H1 (cell line): ENCODE measurements around the gene DPEP2NB. TPM values are rescaled to one million over a fixed set of nuclear protein-coding genes. Genes with fewer than 3 reads are reported as not detected.

Experiments
- CTCF ChIA-PET: fragments of 300-600 bp; sonication (Branson Sonifier 250); formaldehyde crosslinking; loops from one replicate; lab custom pipeline; 2021; ENCODE audit not compliant: partially characterized antibody; lab: Charles Lee
- POLR2A ChIA-PET: fragments of 300-600 bp; sonication (Branson Sonifier 250); formaldehyde crosslinking; loops from one replicate; lab custom pipeline; 2021; ENCODE audit warnings: inconsistent platforms; ENCODE audit not compliant: partially characterized antibody; lab: Charles Lee
- DNase-seq, 2 experiments: peaks; one replicate each; pipeline versions ENCODE4 v3.0.0 to v3.0.0-alpha.2; 2010 to 2022; ENCODE audit warnings: low spot score in 2 of 2, low read depth in 1 of 2, mixed read lengths in 1 of 2
- FAIRE-seq: peaks from 2 replicates; lab custom pipeline; 2011; peaks lifted over from hg19 to GRCh38; lab: Jason Lieb, UNC
- H2AFZ ChIP-seq: 2 replicates; pipeline ENCODE4 v1.8.1; 2012; ENCODE audit warnings: low read length, inconsistent platforms
- H2AK5ac ChIP-seq: 2 replicates; pipeline ENCODE4 v1.6.1; 2013; ENCODE audit warnings: low read depth, low read length
- H2BK120ac ChIP-seq: replicated peaks from 2 replicates; pipeline ENCODE3; 2013; ENCODE audit warnings: low read depth, low read length, inconsistent platforms
- H2BK12ac ChIP-seq: 2 replicates; pipeline ENCODE4 v1.6.1; 2013; ENCODE audit warnings: low read depth, low read length
- H2BK15ac ChIP-seq: 2 replicates; pipeline ENCODE4 v1.6.1; 2013; ENCODE audit warnings: low read length
- H2BK20ac ChIP-seq: 2 replicates; pipeline ENCODE4 v1.6.1; 2013; ENCODE audit warnings: low read length
- H2BK5ac ChIP-seq: 2 replicates; pipeline ENCODE4 v1.6.1; 2013; ENCODE audit warnings: low read depth, low read length
- H3K14ac ChIP-seq: 2 replicates; pipeline ENCODE4 v1.6.1; 2013; ENCODE audit warnings: inconsistent platforms; ENCODE audit not compliant: insufficient read length
- H3K18ac ChIP-seq: 2 replicates; pipeline ENCODE4 v1.6.1; 2013; ENCODE audit warnings: low read length; ENCODE audit errors: extremely low read depth
- H3K23ac ChIP-seq: 2 replicates; pipeline ENCODE4 v1.6.1; 2013; ENCODE audit warnings: inconsistent platforms; ENCODE audit not compliant: insufficient read length
- H3K23me2 ChIP-seq: 2 replicates; pipeline ENCODE4 v1.6.1; 2013; ENCODE audit warnings: low read depth, low read length
- H3K27ac ChIP-seq: 2 replicates; pipeline ENCODE4 v1.6.1; 2011; ENCODE audit warnings: low read depth, low read length, inconsistent platforms
- H3K27me3 ChIP-seq, 4 experiments: replicated peaks in 1 of 4; 1 replicate in 1 of 4; 2 replicates in 3 of 4; pipeline versions ENCODE4 v1.6.1 to v1.8.1; 2011 to 2013; ENCODE audit warnings: low read length in 3 of 4, mild to moderate bottlenecking in 3 of 4, inconsistent platforms in 2 of 4, mixed read lengths in 2 of 4, moderate library complexity in 1 of 4; ENCODE audit not compliant: control insufficient read depth in 3 of 4, insufficient read depth in 3 of 4; ENCODE audit errors: extremely low read depth in 1 of 4
- H3K36me3 ChIP-seq, 4 experiments: 2 replicates each; pipeline versions ENCODE4 v1.6.1 to v1.8.1; 2011 to 2013; ENCODE audit warnings: mild to moderate bottlenecking in 4 of 4, low read length in 3 of 4, moderate library complexity in 2 of 4, control low read depth in 1 of 4, inconsistent platforms in 1 of 4; ENCODE audit not compliant: insufficient read depth in 4 of 4, control insufficient read depth in 2 of 4
- H3K4ac ChIP-seq: replicated peaks from 2 replicates; pipeline ENCODE3; 2013; ENCODE audit warnings: low read length, low read depth, mixed read lengths, inconsistent platforms; ENCODE audit not compliant: insufficient read length
- H3K4me1 ChIP-seq, 4 experiments: replicated peaks in 1 of 4; 1 replicate in 1 of 4; 2 replicates in 3 of 4; pipeline versions ENCODE4 v1.6.1 to v1.8.1; 2011 to 2013; ENCODE audit warnings: low read length in 3 of 4, inconsistent platforms in 2 of 4, mixed read lengths in 1 of 4; ENCODE audit not compliant: insufficient read depth in 4 of 4, control insufficient read depth in 3 of 4
- H3K4me2 ChIP-seq, 2 experiments: 2 replicates each; pipeline versions ENCODE4 v1.6.1 to v1.8.1; 2011 to 2013; ENCODE audit warnings: low read depth in 2 of 2, low read length in 2 of 2, control low read depth in 1 of 2, inconsistent platforms in 1 of 2, mild to moderate bottlenecking in 1 of 2; ENCODE audit not compliant: insufficient read depth in 1 of 2
- H3K4me3 ChIP-seq, 4 experiments: fragments of 200-600, 300-600 bp in 1 of 4; sonication (generic), shearing (Covaris generic), sonication (Bioruptor Twin) in 1 of 4; 2 replicates each; pipeline versions ENCODE4 v1.5.1 to v1.8.1; 2011 to 2016; ENCODE audit warnings: low read length in 4 of 4, low read depth in 3 of 4, control low read depth in 2 of 4, inconsistent platforms in 2 of 4, mild to moderate bottlenecking in 2 of 4, mixed read lengths in 1 of 4, moderate library complexity in 1 of 4; ENCODE audit not compliant: insufficient read depth in 2 of 4; ENCODE audit errors: extremely low read depth in 1 of 4
- H3K56ac ChIP-seq: replicated peaks from 2 replicates; pipeline ENCODE3; 2013; ENCODE audit warnings: low read depth, mild to moderate bottlenecking, mixed read lengths, low read length, inconsistent platforms; ENCODE audit not compliant: insufficient read length
- H3K79me1 ChIP-seq: 2 replicates; pipeline ENCODE4 v1.6.1; 2013; ENCODE audit warnings: low read depth, low read length, control low read depth
- H3K79me2 ChIP-seq, 2 experiments: 2 replicates each; pipeline versions ENCODE4 v1.6.1 to v1.8.1; 2012 to 2013; ENCODE audit warnings: low read length in 2 of 2, mild to moderate bottlenecking in 2 of 2, inconsistent platforms in 1 of 2; ENCODE audit not compliant: insufficient read depth in 2 of 2, control insufficient read depth in 1 of 2
- H3K9ac ChIP-seq, 4 experiments: replicated peaks in 1 of 4; 1 replicate in 1 of 4; 2 replicates in 3 of 4; pipeline versions ENCODE4 v1.6.1 to v1.8.1; 2011 to 2013; ENCODE audit warnings: low read depth in 3 of 4, low read length in 3 of 4, control low read depth in 2 of 4, mild to moderate bottlenecking in 2 of 4, moderate library complexity in 2 of 4, inconsistent platforms in 1 of 4; ENCODE audit errors: extremely low read depth in 1 of 4
- H3K9me3 ChIP-seq, 2 experiments: 2 replicates each; pipeline versions ENCODE4 v1.6.1 to v1.8.1; 2012 to 2013; ENCODE audit warnings: mild to moderate bottlenecking in 2 of 2, moderate library complexity in 2 of 2, control low read depth in 1 of 2, inconsistent platforms in 1 of 2, low read depth in 1 of 2, low read length in 1 of 2, mixed read lengths in 1 of 2; ENCODE audit not compliant: insufficient read depth in 2 of 2
- H4K20me1 ChIP-seq, 2 experiments: replicated peaks in 1 of 2; 2 replicates each; pipeline versions ENCODE3 to v1.8.1; 2011 to 2013; ENCODE audit warnings: inconsistent platforms in 2 of 2, low read length in 2 of 2, mild to moderate bottlenecking in 1 of 2; ENCODE audit not compliant: insufficient read depth in 2 of 2, control insufficient read depth in 1 of 2
- H4K5ac ChIP-seq: 2 replicates; pipeline ENCODE4 v1.6.1; 2013; ENCODE audit warnings: low read length, low read depth, mixed read lengths, inconsistent platforms; ENCODE audit not compliant: insufficient read length
- H4K8ac ChIP-seq: 2 replicates; pipeline ENCODE4 v1.8.0; 2013; ENCODE audit warnings: mild to moderate bottlenecking, moderate library complexity, low read length, inconsistent platforms; ENCODE audit not compliant: insufficient read depth; ENCODE audit errors: extremely low read depth
- H4K91ac ChIP-seq: replicated peaks from 2 replicates; pipeline ENCODE3; 2013; ENCODE audit warnings: low read length, mixed read lengths, inconsistent platforms; ENCODE audit not compliant: insufficient read length
- ASH2L ChIP-seq: fragments of 200-600, 300-600 bp; sonication (generic); IDR thresholded peaks from one replicate; pipeline ENCODE4 v1.7.1; 2017; ENCODE audit warnings: low read length
- RAD21 ChIP-seq, 2 experiments: IDR thresholded peaks in 1 of 2; conservative IDR thresholded peaks in 1 of 2; 2 replicates each; pipeline ENCODE4 v1.6.1; 2011; ENCODE audit warnings: low read depth in 2 of 2, low read length in 2 of 2, improper control_type of control experiment in 1 of 2, inconsistent platforms in 1 of 2, mild to moderate bottlenecking in 1 of 2, moderate library complexity in 1 of 2
- RFX5 ChIP-seq: IDR thresholded peaks from 2 replicates; pipeline ENCODE4 v1.6.1; 2011; ENCODE audit warnings: low read depth, low read length, improper control_type of control experiment, borderline replicate concordance
- SP1 ChIP-seq: IDR thresholded peaks from 2 replicates; pipeline ENCODE4 v1.6.1; 2011; ENCODE audit warnings: low read depth, low read length
- WGBS, 2 experiments: shearing (Covaris generic) in 1 of 2; methylation state at CpG; one replicate each; pipeline versions ENCODE4 v1.1.6 to v1.1.7; 2013 to 2015; ENCODE audit warnings: low lambda C conversion rate in 2 of 2, mixed read lengths in 2 of 2, inconsistent platforms in 1 of 2, low coverage in 1 of 2, missing lambda C conversion rate in 1 of 2; ENCODE audit not compliant: insufficient replicate concordance in 2 of 2, insufficient coverage in 1 of 2, insufficient read length in 1 of 2; ENCODE audit errors: extremely low coverage in 1 of 2, missing lambda C conversion rate in 1 of 2; 5-methylcytosine and 5-hydroxymethylcytosine counted together
- polyA plus RNA-seq, 7 experiments: library from polyadenylated mRNA; depleted of rRNA in 3 of 7; stranded (reverse) in 5 of 7; unstranded in 2 of 7; fragments of >200 nt in 5 of 7; fragments of 200-250 nt in 2 of 7; gene quantifications; 1 replicate in 5 of 7; 2 replicates in 1 of 7; 4 replicates in 1 of 7; pipeline versions ENCODE4 v1.2.1 to v1.2.3, GENCODE V29; 2011 to 2013; ENCODE audit warnings: missing spikeins in 2 of 7, mixed read lengths in 2 of 7
- total RNA-seq: library from RNA; stranded (reverse); fragmentation: NEBNext Ultra II Directional; extraction: Animal tissue kit (Norgen Biotek cat#: 25700); gene quantifications from 2 replicates; pipeline ENCODE4 v1.2.1, GENCODE V29; 2021
- TF ChIP-seq, protein P1 (sequence below), 3 experiments: IDR thresholded peaks; 1 replicate in 2 of 3; 2 replicates in 1 of 3; pipeline versions ENCODE4 v1.5.1 to v1.6.1; 2011; ENCODE audit warnings: low read length in 3 of 3, mild to moderate bottlenecking in 3 of 3, inconsistent platforms in 2 of 3, low read depth in 1 of 3, moderate library complexity in 1 of 3; ENCODE audit not compliant: insufficient read depth in 1 of 3; ENCODE audit errors: control extremely low read depth in 1 of 3

The DPEP2NB gene
- total and polyA plus RNA-seq, 2 of the 8 experiments (the other 6 are each of a cell fraction or from before 2014, with no cell fraction given): not detected

- FAIRE-seq: peak; percentile 65
Measured at GRCh38 chr16:68064791-68065365, 49.2 kb upstream of the DPEP2NB start.

More at GRCh38 chr16:68064791-68065365, 49.2 kb upstream of the DPEP2NB start:
- CTCF ChIA-PET: interaction anchor here (0.6 to 4.1 kb wide), 16 partner anchors 9 to 179 kb away, joined by 3 to 26 read pairs (median 4); partner anchors contain the start of genes DPEP2 and DUS2
- Histone ChIP-seq H4K20me1 (peaks cover 0 to 2% of the 10 kb centered on the region in 2 experiments), H3K14ac (no peak overlapping the region), H3K4me1 (no peaks in the 10 kb centered on the region), H2BK120ac (no peak overlapping the region), H4K5ac (no peak overlapping the region), H3K27ac (no peak overlapping the region), H4K8ac (no peak overlapping the region), H3K4me3 (no peak overlapping the region), H3K23ac (no peak overlapping the region), H3K79me2 (no peaks in the 10 kb centered on the region), H3K56ac (no peak overlapping the region), H3K79me1 (no peaks in the 10 kb centered on the region), H3K9ac (no peak overlapping the region), H3K4me2 (no peak overlapping the region), H3K9me3 (no peaks in the 10 kb centered on the region), H2BK15ac (no peak overlapping the region), H2BK20ac (no peak overlapping the region), H2BK5ac (no peak overlapping the region), H2AK5ac (no peak overlapping the region), H2AFZ (no peak overlapping the region), H3K18ac (no peak overlapping the region), H3K27me3 (no peaks in the 10 kb centered on the region; a peak in 1 of 7 replicates), H4K91ac (no peak overlapping the region), H3K4ac (no peak overlapping the region), H3K36me3 (peaks cover 0 to 19% (median 10%) of the 10 kb centered on the region in 4 experiments; a peak in 7 of 8 replicates), H2BK12ac (no peak overlapping the region), H3K23me2 (no peaks in the 10 kb centered on the region)
- 54% methylated on average over 2 of the region's 2 CpGs; no CpG with 5 or more reads in 1 of the 2 experiments for WGBS, 2 experiments
- peak in 1 of 2 experiments; percentile 85 for DNase-seq
- no peak for TF ChIP-seq ASH2L
- no peak for TF ChIP-seq SP1
- no peak for TF ChIP-seq RFX5
- TF ChIP-seq, protein P1, sequence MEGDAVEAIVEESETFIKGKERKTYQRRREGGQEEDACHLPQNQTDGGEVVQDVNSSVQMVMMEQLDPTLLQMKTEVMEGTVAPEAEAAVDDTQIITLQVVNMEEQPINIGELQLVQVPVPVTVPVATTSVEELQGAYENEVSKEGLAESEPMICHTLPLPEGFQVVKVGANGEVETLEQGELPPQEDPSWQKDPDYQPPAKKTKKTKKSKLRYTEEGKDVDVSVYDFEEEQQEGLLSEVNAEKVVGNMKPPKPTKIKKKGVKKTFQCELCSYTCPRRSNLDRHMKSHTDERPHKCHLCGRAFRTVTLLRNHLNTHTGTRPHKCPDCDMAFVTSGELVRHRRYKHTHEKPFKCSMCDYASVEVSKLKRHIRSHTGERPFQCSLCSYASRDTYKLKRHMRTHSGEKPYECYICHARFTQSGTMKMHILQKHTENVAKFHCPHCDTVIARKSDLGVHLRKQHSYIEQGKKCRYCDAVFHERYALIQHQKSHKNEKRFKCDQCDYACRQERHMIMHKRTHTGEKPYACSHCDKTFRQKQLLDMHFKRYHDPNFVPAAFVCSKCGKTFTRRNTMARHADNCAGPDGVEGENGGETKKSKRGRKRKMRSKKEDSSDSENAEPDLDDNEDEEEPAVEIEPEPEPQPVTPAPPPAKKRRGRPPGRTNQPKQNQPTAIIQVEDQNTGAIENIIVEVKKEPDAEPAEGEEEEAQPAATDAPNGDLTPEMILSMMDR (IDR thresholded peaks at IDR 0.05; ENCODE audit: control extremely low read depth in 1 of 3, insufficient read depth in 1 of 3, low read depth in 1 of 3, low read length in 3 of 3): peak; percentile 74 to 88 (median 81)
- peak; percentile 70 to 80 for TF ChIP-seq RAD21 (IDR thresholded peaks at IDR 0.05 in 1 of 2, conservative IDR thresholded peaks at IDR 0.05 in 1 of 2; ENCODE audit: low read depth in 2 of 2, low read length in 2 of 2)
- POLR2A ChIA-PET: interaction anchor here (1.4 to 2.0 kb wide), 3 partner anchors 12 to 123 kb away, joined by 3 to 6 read pairs (median 4); partner anchors contain the start of gene NFATC3
